ENCODE data around the gene TBC1D9.

Gene TBC1D9

DNA sequence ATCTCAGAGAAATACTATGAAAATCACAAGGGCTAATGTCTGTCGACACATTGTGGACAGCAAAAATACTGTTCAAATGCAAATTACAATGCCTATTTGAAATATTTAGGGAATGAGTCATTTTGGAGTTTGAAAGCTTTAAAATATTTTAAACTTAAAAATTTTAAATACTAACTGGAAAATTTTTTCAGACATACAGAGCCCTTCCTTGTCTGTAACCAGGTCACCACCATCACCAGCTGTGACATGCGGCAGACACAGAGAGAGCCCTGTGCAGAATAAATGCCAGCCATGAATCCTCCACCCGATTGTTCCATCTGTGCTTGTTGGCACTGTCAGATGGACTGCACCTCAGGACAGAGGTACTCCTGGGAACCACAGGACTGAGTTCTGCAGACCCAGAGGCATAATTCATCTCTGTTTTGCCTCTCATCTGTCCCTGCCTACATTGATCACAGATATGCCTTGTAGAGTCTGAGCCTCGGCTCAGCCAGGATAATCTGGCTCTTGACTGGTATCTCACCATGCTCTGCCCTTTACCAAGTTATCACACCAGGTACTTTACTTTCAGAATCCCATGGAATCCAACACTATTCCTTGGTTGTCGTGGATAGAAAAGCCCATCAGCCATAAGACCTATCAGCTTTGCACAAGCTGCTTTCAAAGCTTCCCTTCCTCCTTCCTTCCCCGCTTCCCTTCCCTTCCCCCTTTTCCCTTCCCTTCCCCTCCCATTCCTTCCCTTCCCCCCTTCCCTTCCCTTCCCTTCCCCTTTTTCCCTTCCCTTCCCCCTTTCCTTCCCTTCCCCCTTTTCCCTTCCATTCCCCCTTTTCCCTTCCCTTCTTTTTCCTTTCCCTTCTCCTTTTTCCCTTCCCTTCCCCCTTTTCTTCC lies 67.2 kb downstream of the TBC1D9 start:
- DNase-seq: no peak

DNA sequence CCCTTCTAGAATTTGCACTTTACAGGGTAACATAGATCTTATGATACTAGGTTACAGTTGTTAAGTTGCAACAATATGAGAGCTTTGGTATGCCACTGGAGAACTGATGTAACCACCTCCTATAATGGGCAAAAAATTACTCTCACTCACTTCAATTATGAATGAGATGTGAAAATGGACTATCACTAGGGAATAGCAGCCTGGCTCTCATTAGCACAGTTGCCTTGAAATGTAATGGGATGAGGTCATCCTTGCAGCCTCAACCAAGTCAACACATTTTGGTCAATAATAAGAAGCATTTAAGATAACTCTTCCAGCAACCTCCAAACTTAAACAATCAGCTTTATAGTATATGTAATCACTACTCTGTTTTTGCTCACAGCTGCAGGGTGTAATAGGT lies 69.4 kb downstream of the TBC1D9 start:
- no peak for DNase-seq

DNA sequence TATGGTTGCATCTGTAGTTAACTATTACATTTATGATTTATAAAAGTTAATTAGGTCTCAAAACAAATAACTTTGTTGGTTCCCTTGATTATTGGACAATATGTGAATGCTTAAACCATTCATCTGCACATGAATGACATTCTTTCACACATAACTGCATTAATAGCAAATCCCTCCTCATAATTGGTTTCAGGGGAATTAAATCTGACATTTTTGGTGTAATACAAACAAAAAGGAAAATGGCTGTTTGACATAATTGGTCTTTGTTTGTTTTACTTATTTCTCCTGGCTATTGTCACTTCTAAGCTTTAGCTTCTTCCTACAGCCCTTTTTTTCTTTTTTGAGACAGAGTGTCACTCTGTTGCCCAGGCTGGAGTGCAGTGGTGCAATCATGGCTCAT lies 71.9 kb downstream of the TBC1D9 start:
- no peak for DNase-seq

DNA sequence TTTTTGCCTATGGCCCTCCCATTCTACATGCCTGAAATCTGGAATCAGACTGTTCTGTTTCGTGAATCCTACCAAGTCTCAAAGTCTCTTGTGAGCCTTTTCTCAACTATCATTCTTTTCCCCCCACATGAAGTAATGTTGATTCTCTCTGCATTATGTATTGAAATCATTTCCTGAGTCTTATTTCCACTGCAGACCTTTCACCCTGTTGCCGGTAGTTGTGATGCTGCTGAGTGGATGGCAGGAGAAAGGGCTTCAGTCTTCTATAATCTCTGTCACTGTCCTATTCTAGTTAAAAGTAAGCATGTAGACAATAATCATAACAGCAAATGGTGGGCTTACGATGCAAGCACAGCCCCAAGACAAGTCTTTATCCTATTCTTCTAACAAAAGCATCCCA lies 75.0 kb downstream of the TBC1D9 start:
- no peak for DNase-seq

DNA sequence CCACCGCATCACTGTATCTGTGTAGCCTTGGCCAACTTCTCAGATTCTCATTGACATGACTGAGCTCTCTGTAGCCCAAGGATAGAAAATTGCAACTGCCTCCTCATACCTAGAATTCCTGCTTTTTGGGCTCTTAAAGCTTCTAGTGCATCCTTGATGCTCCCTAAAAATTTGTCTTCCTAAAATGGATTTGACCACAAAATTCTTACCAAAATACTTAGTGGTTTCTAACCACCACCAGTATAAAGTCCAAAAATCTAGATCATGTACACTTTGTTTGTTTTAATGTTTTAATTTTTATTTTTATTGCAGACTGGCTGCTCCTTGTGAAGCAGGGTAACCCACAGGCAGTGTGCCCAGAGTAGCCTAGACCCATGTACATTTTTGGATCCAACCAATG lies 75.5 kb downstream of the TBC1D9 start:
- no peak for DNase-seq

DNA sequence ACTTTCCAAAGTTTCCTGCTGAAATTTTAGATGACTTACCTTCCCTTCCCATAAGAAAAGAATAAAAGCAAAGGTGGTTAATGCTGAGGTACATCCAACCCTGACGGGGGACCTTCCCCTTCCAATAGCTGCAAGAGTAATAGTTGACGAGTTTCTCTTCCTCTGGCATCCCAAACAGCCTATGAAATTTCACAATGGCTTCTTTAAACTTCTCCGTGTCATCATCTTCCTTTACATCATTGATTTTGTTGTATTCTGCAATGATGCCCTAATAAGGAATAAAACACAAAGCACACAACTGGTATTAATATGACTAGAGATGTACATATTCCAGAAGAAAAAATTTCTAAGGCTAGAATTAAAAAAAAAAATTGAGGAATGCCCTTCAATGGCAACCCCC lies 76.6 kb downstream of the TBC1D9 start:
- no peak for DNase-seq

DNA sequence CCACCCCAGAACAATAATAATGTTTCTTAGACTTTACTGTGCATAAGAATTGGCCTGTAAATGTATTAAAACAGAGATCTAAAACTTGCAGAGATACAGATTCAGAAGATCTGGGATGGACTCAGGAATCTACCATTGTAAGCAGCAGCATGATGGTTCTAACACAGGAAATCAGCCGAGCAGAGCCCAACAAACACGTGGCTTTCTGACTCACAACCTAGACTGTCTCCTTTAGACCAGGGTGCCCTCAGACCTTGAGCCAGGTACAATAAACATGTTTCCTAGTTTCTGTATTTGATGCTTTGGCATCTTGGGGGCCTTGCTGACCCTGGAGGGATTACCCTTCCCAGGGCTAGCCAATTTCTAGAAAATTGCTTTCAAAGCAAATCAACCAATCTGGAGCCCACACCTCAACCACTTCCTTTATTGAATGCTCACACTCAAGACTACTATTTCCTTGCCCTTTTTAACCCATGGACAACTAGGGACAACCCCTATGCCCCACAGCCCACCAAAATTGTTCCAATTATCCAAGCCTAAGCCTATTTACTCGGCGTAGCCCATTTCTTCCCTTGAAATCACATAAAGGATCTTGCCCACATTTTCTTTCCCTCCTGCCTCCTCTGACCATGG lies 80.5 kb downstream of the TBC1D9 start:
- DNase-seq: no peak

DNA sequence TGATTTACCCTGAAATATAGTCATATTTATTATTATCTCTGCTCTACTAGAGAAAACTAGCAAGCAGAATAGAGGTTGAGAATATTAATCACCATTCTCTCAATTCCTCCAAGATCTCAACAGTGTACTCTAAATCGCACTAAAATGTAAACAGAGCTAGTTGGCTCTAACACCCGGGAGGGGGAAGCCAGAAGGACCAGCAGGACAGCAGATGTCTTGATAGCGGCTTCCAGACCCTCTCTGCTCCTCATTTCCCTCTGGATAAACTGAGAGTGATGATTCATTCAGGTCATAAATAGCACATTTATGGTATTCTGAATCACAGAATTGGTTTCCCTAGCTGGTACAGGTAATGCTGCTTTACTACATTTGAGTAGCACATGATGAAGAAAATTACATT lies 82.5 kb downstream of the TBC1D9 start:
- DNase-seq: no peak

DNA sequence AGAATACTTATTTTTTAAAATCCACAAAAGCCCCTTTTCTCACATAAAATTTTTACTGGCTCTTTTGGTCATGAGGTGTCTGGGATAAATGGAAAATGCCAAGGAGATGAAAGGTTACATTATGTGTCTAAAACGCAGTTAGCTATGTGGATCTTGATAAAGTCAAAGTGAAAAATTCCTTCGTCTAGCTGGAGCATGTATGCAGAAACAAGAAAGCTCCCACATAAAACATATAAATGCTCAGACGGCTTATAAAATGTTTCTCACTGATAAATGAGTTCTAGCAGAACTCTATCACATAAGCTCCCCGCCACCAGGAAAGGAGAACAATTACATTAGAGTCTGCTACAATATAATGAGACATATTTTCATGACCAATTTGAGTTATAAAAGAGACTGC lies 83.8 kb downstream of the TBC1D9 start:
- DNase-seq: no peak

DNA sequence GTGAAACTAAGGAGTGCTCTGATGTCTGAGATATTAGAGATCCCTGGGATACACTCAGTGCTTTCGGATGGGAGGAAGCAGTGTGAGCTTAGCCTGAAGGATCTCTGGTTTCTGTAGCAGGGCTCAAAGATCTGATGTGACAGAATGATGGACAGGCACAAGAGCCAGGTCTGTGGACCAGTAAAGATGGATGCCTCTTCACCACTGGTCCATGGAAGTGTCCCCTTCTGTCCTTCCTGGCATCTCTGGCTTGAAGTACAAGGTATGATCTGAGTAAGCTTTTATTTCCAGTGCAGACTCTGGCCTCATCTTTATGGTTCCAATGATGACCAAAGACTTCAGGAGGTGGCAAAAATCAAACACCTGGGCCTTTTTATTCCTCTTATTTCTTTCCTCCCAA lies 88.1 kb downstream of the TBC1D9 start:
- DNase-seq: no peak

DNA sequence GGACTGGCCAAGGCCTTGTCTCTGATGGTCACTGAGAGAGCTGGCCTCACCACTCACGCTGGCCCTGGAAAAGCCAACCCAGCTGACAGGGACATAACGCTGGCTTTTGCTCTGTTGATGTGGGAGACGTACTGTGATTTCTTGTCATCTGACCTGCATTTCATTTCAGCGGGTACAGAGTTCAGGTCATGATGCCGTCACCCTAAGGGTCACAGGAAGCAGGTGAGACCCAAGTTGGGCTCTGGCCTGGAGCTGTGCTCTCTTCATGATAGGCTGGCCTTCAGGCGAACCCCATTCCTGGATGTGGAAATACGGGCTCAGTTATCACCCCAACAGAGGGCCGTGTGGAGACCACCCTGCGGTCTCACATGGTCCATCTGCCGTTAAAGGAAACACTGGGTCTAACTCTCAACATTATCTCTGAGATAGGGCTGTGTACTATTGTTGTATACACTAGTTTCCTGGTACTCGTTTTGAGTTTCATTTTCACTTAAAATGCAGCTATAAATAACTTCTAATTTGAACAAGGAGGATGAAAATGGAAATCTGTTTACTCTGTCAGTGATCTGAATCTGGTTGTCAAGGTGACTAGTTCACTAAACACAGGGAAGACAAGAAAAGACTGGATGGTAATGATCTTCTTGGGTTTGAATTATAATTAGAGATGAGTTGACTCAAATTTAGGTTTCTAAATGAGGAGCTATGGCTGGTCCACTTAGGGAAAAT lies 89.1 kb downstream of the TBC1D9 start:
- no peak for DNase-seq

DNA sequence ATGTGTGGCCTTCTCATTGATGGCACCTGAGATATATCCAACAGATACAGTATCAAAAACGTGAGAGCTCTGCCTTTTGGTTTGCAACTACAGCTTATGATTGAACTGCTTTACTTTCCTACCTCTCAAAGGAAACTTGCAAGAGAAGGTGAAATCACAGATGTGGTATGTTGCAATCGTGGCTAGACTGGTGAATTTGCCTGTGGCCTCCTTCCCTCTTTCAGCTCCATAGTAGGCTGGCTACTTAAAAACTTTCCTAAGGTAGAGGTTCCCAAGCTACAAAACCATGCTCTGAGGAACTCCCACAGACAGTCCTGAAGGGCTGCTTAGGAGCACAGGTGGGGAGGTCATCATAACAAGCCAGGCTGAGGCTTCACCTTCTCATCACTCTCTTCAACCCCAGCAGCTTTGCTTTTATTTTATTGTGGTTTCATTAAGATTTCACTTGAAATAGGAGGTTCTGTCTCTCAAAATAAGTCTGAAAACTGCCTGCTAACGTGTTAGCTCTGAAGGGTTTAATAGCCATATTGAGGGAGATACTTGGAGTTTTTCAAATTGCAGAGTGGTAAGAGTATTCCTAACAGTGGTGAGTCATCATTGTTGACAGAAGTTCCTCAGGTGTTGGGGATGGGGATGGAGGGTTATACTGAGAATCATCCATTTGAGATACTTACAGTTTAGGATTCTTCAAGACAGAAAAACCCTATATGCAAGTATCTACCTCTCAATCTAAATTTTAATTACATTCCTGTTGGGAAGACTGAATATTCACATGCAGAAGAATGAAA lies 93.9 kb downstream of the TBC1D9 start:
- no peak for DNase-seq

DNA sequence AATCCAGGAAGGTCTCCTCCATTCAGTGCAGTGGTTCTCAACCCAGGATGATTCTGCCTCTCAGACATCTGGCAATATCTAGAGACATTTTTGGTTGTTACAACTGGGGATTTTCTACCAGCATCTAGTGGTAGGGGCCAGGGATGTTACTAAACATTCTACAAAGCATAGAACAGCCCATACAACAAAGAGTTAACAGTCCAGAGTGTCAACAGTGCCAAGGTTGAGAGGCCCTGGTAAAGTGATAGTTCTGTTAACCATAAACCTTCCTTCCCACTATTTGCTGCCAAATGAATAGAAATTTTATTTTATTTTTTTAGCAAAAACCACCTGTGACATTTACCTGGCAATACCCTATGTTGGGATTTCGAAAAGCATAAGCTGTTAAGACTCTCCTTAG lies 94.6 kb downstream of the TBC1D9 start:
- DNase-seq: no peak

DNA sequence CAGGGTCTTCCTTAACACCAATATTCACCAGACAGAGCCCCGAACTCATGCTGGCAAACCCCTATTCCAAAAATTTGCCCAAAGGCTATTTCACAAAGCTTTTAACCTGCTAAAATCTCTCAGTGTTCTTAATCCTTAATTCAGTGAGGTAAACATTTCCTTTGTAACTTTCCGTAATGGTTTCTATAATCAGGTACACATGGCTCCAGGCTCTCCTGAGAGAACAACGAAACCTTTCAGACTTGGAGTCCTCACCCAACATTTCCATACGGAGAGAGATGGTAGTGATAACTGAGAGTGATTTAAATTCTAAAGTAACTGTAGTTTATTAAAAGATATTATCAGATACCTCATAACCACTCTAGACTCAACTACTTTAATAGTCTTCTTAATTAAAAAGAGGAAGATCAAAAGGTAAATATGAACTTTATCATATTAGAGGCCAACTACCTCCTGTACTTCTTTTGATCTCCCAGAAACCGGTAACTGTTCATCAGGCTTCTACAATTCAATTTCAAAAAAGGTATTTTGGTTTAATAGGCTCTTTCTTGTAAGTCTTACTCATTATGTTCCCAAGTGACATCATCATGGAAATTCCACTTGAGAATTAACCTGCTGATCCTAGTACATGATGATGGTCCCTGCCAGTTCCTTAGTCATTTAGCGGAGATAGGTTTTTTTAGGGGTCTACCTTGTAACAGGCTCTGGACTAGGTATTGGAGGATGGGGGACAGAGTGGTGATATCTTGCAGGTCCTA lies 96.1 kb downstream of the TBC1D9 start:
- no peak for DNase-seq

DNA sequence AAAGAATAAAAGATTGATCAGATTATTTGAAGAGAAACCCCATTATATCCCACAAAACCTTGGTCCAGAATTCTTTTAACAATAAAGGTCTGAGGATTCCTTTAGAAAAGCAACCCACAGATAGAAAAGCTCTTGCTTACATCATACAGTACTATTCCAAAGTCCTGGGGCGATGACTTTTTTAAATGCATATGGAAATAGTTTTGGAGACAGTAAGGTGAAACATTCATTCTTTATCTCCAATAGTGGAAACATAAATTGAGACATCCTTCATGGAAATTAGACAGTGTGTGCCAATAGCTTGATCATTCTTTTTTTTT lies 101.7 kb downstream of the TBC1D9 start:
- no peak for DNase-seq

DNA sequence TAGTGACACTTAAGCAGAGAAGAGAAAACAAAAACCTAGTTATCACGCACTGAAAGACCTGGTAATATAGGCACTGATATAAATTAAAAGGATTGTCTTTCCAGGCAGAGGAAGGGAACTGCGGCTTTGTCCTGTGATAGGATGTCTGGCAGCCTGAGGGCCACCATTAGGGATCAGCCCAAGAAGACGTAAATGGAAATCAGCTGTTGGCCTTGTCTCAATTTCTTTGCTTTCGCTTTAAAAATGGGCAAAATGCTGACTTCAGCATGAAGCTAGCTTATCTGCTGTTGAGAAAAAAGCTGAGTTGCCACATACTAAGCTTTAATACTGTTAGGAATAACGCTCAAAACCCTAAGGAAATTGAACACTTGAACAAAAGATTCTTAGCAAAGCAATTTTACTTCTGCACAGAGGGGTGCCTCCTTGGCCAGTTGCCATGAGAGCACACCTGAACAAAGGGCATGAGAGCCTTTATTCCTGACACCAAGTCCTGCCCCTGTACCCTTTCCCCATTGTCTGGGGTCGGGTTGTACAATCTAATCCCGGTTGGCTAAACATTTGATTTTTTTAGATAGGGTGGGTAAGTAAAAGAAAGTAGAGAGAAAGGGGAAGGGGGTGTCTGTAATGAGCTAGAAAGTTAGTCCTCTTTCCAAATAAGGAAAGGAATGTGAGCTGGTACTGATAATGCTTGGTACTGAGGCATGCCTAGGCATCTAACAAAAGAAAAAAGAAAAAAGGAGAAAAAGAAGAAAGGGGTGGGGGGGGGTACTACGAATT lies 102.3 kb downstream of the TBC1D9 start:
- DNase-seq: no peak

DNA sequence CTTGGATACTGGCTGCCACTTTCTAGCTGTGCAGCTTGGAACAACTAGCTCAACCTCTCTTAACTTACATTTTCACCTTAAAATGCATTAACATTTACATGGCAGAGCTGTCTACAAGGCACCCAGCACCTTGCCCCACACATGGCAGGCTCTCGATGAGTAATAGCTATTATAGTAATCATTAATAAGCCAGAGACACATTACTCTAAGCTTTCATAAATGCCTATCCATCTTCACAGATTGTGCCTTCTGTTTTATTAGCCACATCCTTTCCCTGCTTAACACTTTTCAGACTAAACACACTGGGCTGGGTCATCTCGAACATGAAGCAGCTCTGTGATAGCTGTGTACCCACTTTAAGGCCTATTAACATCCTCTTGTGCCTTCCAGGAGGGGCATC lies 103.6 kb downstream of the TBC1D9 start:
- no peak for DNase-seq

DNA sequence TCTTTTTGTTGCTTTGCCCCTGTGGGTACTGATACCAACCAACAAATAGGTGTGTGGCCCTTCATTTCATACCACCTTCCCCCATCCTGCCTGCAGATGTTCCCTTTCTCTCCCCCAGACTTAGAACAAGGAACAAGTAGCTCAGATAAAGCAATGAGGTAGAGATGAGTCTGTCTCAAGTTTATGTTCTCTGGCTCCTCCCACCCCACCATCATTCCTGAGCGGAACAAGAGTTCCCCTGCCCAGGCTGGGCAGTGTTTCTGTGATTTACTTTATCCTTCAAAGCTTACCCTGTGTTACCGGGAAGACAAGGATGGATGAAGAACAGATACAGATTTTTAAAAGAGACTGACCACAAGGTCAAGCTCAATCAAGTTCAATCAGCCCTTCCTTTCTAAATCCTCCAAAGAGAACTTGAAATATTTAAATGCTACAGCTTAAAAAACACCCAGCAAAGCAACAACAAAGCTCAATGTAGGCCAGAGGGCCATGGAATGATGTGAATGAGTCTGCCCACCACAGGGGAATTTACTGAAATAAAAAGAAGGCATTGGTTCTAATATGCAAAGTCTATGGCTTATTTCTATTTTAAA lies 107.4 kb downstream of the TBC1D9 start:
- DNase-seq: no peak

DNA sequence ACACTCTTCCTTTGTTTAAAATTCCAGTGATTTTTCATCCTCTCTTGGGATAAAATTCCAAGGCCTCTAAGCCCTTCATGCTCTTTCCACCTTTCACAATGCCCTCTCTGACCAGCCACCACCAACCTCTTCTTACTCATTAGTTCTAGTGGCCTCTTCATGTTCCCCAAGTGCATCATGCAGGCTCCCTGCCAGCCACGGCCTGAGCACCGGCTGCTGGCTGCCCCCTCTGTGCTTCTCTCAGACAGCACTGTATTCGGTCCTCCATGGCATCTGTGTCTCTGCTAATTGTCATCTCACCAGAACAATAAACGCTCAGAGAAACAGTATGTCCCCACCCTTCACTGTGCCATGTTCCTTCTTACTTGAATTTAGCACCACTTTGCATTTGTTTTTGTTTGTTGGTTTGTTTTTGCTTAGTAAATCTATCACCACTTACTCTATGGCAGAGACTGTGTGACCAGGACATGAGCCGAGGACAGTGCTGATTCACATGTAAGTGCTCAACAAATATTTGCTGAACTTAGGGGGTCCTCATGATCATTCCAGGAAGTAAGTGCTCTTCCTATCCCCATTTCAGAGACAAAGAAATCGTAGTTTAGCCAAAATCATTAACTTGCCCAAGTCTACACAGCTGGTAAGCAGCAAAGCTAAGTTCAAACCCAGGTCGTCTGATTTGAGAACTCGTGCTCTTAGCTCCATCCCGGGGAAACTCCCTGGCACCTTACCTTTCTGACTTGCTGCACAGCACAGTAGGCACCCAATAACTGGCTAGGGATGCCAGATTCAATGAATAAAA lies 110.4 kb downstream of the TBC1D9 start:
- DNase-seq: no peak

DNA sequence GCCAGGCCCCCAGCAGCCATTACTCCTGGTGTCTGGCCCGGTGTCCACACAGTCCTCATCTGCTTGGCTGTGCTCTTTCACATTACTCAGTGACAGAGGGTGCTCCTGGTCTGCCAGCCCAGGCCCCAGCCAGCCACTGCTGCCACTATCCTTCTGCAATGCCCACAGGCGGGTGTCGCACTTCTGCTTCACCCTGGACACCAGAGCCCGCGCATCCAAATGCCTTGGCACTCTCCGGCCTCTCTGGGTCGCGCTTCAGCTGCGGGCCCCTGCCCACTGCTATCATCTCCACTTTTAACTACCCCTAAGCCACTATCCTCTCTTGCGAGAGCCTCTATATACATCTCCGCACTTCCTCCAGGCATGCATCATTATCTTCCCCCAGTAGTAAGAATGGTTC lies 111.0 kb downstream of the TBC1D9 start:
- DNase-seq: no peak
